OCI-LY1 (cell line): ENCODE measurements around the gene GJA9.

Experiments
- H2AFZ ChIP-seq: fragments of 200-600 bp; sonication (generic), shearing (Covaris generic); 2 replicates; pipeline ENCODE4 v1.6.0; 2014; ENCODE audit warnings: antibody characterized with exemption, mild to moderate bottlenecking, low read length
- H3F3A ChIP-seq: fragments of 200-600 bp; sonication (generic), shearing (Covaris generic); 2 replicates; pipeline ENCODE4 v1.6.0; 2014; ENCODE audit warnings: mild to moderate bottlenecking, antibody characterized with exemption, low read length, moderate library complexity; ENCODE audit not compliant: insufficient read depth
- H3K27ac ChIP-seq: fragments of 200-600 bp; sonication (generic); 2 replicates; pipeline ENCODE4 v1.5.1; 2014; ENCODE audit warnings: low read length, mixed run types, mild to moderate bottlenecking, low read depth; ENCODE audit not compliant: poor library complexity, severe bottlenecking
- H3K27me3 ChIP-seq: fragments of 200-600 bp; sonication (generic); 2 replicates; pipeline ENCODE4 v1.6.0; 2014; ENCODE audit warnings: antibody characterized with exemption, mild to moderate bottlenecking, low read length, moderate library complexity; ENCODE audit not compliant: insufficient read depth
- H3K36me3 ChIP-seq: fragments of 200-600 bp; sonication (generic); 2 replicates; pipeline ENCODE4 v1.6.1; 2014; ENCODE audit warnings: mild to moderate bottlenecking, antibody characterized with exemption, low read length, moderate library complexity, mixed read lengths; ENCODE audit not compliant: insufficient read depth
- H3K4me1 ChIP-seq: fragments of 200-600 bp; sonication (generic); 2 replicates; pipeline ENCODE4 v1.5.1; 2014; ENCODE audit warnings: mild to moderate bottlenecking, low read length, moderate library complexity; ENCODE audit not compliant: insufficient read depth, severe bottlenecking
- H3K4me2 ChIP-seq: fragments of 200-600 bp; sonication (generic), shearing (Covaris generic); 2 replicates; pipeline ENCODE4 v1.6.1; 2014; ENCODE audit warnings: low read length
- H3K4me3 ChIP-seq: fragments of 200-600 bp; sonication (generic); 2 replicates; pipeline ENCODE4 v1.5.1; 2014; ENCODE audit warnings: low read length, low read depth, mild to moderate bottlenecking, mixed read lengths; ENCODE audit not compliant: poor library complexity, severe bottlenecking
- H3K79me2 ChIP-seq: fragments of 200-600 bp; shearing (Covaris generic); 2 replicates; pipeline ENCODE4 v1.6.1; 2016; ENCODE audit warnings: mixed run types, low read length, mixed read lengths; ENCODE audit not compliant: insufficient read depth
- H3K9ac ChIP-seq: fragments of 200-600 bp; sonication (generic), shearing (Covaris generic); 2 replicates; pipeline ENCODE4 v1.6.1; 2014; ENCODE audit warnings: mild to moderate bottlenecking, low read length, mixed read lengths
- H3K9me2 ChIP-seq: fragments of 200-600 bp; sonication (generic), shearing (Covaris generic); 2 replicates; pipeline ENCODE4 v1.6.1; 2014; ENCODE audit warnings: low read depth, mild to moderate bottlenecking, low read length, mixed read lengths
- H3K9me3 ChIP-seq: fragments of 200-600 bp; shearing (Covaris generic); 2 replicates; pipeline ENCODE4 v1.6.1; 2014; ENCODE audit warnings: low read length, mixed read lengths
- H4K20me1 ChIP-seq: fragments of 200-600 bp; sonication (generic), shearing (Covaris generic); 2 replicates; pipeline ENCODE4 v1.6.0; 2016; ENCODE audit warnings: mild to moderate bottlenecking, low read length; ENCODE audit not compliant: insufficient read depth
- CTCF ChIP-seq: fragments of 200-600 bp; sonication (generic), shearing (Covaris generic); IDR thresholded peaks from 2 replicates; pipeline ENCODE4 v1.5.1; 2017; ENCODE audit warnings: mild to moderate bottlenecking, antibody characterized with exemption, low read length, moderate library complexity, mixed read lengths
- EZH2 ChIP-seq: fragments of 200-600 bp; sonication (generic), shearing (Covaris generic); IDR thresholded peaks from 2 replicates; pipeline ENCODE4 v1.8.0; 2017; ENCODE audit warnings: borderline replicate concordance, mixed run types, mild to moderate bottlenecking, antibody characterized with exemption, low read length, moderate library complexity, mixed read lengths

Gene GJA9

GRCh38 chr1:38826886-38827285, 54.5 kb downstream of the GJA9 start:
- Histone ChIP-seq H3K79me2 (no peaks in the 10 kb centered on the region), H3K9me2 (no peaks in the 10 kb centered on the region), H3K9me3 (no peaks in the 10 kb centered on the region), H3K4me2 (no peak overlapping the region), H4K20me1 (no peaks in the 10 kb centered on the region), H3K27me3 (0 out of 2 replicates have a peak, but pooled peaks cover 4% of the 10 kb centered on the region), H3K4me1 (no peaks in the 10 kb centered on the region), H3K27ac (no peak overlapping the region), H3K36me3 (no peaks in the 10 kb centered on the region), H3K4me3 (no peak overlapping the region), H3F3A (no peaks in the 10 kb centered on the region), H3K9ac (no peak overlapping the region), H2AFZ (no peak overlapping the region)
- TF ChIP-seq CTCF: no peak
- no peak for TF ChIP-seq EZH2

- H3K79me2 ChIP-seq: no peaks in the 10 kb centered on the region
- H3K27me3 ChIP-seq: 0 out of 2 replicates have a peak, but pooled peaks cover 4% of the 10 kb centered on the region
- TF ChIP-seq EZH2: no peak
- no peak for TF ChIP-seq CTCF
- H3K4me3 ChIP-seq: no peak overlapping the region
- H3K27ac ChIP-seq: no peak overlapping the region
- no peak overlapping the region for H3K9ac ChIP-seq
- no peaks in the 10 kb centered on the region for H3K36me3 ChIP-seq
- no peaks in the 10 kb centered on the region for H3K9me2 ChIP-seq
- H4K20me1 ChIP-seq: no peaks in the 10 kb centered on the region
- no peaks in the 10 kb centered on the region for H3F3A ChIP-seq
- no peak overlapping the region for H3K4me2 ChIP-seq
- no peaks in the 10 kb centered on the region for H3K9me3 ChIP-seq
- H3K4me1 ChIP-seq: no peaks in the 10 kb centered on the region
- H2AFZ ChIP-seq: no peak overlapping the region
These were observed 55.1 kb downstream of the GJA9 start for GRCh38 chr1:38826262-38826661.
